Fibroblast of gingiva (primary cell): ENCODE results near the gene OLA1.

ENCODE experiments used
- DNase-seq: peaks from one replicate; pipeline ENCODE4 v3.0.0-alpha.2; 2011; ENCODE audit warnings: low read depth

The OLA1 gene

GRCh38 chr2:174063492-174064092 lies 184.7 kb downstream of the OLA1 start:
- DNase-seq = no peak

DNA sequence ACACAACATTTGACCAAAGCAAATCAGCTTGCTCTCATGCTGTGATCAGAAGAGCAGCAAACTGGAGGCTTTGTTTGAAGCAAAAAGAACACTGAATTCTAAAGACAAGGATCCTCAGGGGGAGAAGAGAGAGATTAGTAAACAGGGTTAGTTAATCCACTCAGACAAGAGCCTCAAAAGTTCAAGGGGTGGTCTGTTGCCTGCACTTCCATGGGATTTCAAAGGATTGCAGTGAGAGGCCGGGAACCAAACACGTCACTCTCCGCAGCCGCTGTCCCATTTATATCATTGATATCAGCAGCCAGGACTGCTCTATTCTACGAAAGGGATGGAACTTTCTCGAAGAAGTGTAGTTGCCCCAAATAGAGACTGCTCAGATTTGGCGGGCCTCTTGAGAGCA lies 185.4 kb downstream of the OLA1 start:
- DNase-seq = no peak

DNA sequence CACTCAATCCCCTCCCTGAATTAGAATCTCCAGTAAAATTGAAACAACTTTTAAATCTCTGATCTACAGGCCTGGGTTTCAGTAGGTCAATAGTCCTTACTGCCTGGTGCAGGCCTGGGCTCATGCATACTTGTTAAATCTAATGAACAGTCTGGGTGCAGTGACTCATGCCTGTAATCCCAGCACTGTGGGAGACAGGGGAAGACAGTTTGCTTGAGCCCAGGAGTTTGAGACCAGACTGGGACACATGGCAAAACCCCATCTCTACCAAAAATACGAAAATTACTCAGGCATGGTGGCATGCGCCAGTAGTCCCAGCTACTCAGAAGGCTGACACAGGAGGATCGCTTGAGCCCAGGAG lies 188.5 kb downstream of the OLA1 start:
- no peak for DNase-seq

GRCh38 chr2:174059178-174059883 lies 189.0 kb downstream of the OLA1 start:
- peak; percentile 70 for DNase-seq

DNA sequence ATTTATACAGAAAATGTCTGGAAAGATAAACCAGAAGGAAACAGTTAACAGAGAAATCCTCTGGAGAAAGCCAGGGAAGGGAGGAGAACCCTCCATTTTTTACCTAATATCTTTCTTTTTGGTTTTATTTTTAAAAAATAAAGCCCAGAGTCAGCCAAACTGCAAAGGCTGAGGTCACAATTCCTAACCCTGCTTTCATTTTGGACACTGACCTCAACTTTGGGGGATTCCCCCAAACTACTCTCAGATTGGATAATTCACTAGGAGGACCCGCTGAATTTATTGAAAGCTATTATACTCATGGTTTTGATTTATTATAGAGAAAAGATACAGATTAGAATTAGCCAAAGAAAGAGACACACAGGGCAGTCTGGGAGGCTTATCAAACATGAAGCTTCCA lies 189.9 kb downstream of the OLA1 start:
- DNase-seq = no peak

- peak; percentile 21 for DNase-seq
Measured at GRCh38 chr2:174058026-174058425, 190.3 kb downstream of the OLA1 start.

DNA sequence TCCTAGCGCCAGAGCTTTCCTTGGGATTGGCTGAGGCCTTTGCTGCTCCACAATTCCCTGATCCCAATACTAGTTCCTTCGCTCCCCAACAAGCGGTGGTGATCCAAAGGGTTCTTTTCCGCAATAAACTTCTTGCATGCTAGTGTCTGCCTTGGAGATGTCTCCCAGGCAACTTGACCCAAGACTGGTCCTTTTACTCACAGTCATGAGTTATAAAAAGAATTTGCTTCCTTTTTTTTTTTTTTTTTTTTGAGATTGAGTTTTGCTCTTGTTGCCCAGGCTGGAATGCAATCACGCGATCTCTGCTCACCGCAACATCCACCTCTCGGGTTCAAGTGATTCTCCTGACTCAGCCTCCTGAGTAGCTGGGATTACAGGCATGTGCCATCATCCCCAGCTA lies 193.4 kb downstream of the OLA1 start:
- no peak for DNase-seq

GRCh38 chr2:174053355-174054151 lies 194.8 kb downstream of the OLA1 start:
- DNase-seq = no peak

DNA sequence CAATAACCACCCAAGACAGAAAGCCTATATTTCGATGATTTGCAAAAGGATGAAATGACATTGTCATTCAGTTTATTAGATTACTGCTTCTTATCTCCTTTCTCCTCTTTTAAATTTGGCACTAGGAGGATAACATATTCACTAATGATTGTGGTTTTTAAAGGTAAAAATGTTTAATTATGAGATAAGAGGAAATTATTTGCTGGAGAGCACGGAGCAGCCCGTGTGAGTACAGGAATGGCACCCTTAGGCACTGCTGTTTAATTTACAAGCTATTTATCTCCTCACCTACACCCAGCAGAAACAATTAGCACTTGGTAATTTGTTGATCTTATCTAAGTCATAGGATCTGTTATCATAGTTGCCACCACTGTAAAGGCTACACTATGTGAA lies 195.8 kb downstream of the OLA1 start:
- no peak for DNase-seq

DNA sequence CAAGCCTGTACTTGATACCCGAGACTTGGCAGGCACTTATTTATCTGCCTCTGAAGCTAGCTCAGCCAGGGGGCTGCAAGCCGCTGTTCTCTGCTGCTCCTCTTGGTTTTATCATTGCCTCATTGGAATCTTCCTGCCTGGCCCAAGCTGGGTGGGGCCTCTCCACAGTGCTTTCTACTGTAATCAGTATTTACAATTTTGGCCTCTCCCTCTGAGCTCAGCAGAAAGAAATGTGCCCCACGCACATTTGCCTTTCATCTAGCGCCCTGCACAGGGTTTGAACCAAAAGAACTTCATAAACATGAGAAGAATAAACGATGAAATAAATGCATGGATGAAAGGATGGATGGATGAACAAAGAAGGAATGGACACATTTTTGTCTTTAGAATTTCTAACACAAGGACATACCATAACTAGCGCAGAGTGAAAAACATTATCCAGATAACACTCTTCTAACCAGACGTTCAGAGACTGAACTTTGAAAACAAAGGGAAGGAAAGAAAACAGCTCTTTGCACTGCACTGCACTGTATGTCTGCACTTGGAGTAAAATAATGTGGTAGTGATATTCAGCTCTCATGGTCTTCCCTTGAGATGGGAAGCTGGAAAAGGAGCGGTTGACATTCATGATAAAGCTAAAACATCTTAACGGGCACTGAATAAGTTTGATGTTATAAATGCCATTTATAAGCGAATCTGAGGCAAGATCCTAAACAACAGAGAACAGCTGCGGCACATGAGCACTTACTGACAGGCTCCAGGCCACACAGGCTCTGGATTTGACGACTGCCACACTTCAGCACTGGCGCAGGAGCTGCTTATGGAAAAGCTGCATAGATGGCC lies 196.4 kb downstream of the OLA1 start:
- peak; percentile 44 for DNase-seq

DNA sequence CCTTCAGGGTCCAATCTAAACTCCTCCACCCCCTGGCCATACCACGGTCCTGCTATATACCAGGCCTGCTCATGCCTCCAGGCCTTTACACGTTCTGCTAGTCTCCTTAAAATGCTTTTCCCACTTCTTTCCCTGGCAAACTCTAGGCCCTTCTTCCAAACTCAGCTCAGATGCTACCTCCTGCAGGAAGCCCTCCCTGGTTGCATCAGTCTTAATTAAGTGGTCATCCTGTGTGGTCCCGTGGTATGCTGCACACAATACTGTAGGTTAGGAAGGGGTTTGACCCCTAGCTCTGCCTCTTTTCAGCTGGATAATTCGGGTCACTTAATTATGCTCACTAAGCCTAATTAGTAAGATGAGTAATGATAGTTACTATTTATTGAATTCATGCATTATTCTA lies 197.3 kb downstream of the OLA1 start:
- no peak for DNase-seq

GRCh38 chr2:174049895-174050294 lies 198.4 kb downstream of the OLA1 start:
- DNase-seq = no peak

DNA sequence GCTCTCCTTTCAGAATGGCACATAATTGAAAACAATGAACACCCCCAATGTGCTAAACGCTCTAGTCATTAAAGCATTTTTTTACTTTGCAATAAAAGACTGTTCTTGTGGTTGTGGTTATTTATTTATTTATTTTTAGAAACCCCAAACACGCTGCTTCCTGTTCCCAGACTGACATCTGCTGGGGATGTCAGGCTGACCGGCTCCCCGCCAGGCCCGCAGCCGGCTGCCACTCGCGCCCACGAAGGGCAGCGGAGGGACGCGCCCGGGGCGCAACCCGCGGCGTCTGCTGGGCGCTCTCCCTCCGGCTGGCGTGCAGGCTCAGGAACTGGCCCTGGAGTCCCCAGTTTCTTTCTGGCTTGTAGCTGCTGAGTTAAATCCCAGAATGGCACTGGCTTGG lies 200.1 kb downstream of the OLA1 start:
- DNase-seq = no peak

- DNase-seq = no peak
Measured at GRCh38 chr2:174047746-174048145, 200.6 kb downstream of the OLA1 start.

DNA sequence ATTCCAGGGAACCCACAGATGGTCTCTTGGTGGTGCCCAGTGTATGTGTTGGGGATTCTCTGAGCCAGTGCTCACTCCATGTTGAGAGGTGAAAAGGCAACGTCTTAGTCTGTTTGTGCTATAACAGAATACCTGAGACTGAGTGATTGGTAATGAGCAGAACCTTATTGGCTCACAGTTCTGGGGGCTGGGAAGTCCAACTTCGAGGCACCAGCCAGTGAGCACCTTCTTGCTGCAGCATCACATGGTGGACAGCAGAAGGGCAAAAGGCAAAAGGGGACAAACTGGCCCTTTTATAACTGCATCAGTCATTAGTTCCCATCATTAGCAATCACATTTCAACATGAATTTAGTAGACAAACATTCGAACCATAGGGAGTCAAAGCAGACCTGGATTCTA lies 202.2 kb downstream of the OLA1 start:
- no peak for DNase-seq

DNA sequence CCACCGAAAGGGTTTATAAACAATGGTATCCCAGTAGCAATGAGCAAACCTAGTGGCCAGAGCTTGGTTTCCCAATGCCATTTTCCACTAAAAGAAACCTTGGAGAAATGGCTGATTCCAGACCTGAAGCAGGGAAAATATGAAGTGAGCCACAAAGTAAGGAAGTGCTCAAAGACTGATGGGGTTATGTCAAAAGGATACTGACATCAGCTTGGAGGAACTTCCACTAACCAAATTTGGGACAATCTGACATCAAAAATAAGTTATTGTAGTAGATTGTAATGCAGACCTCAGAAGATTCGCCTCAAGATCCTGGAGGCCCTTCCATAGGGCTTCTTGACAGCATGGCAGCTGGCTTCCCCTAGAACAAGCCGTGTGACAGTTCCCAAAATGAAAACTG lies 203.8 kb downstream of the OLA1 start:
- no peak for DNase-seq

- no peak for DNase-seq
Measured at GRCh38 chr2:174040417-174040701, 208.0 kb downstream of the OLA1 start.

- peak; percentile 91 for DNase-seq
Measured at GRCh38 chr2:174039551-174040416, 208.5 kb downstream of the OLA1 start.

- DNase-seq = no peak
Measured at GRCh38 chr2:174038462-174038861, 209.9 kb downstream of the OLA1 start.

DNA sequence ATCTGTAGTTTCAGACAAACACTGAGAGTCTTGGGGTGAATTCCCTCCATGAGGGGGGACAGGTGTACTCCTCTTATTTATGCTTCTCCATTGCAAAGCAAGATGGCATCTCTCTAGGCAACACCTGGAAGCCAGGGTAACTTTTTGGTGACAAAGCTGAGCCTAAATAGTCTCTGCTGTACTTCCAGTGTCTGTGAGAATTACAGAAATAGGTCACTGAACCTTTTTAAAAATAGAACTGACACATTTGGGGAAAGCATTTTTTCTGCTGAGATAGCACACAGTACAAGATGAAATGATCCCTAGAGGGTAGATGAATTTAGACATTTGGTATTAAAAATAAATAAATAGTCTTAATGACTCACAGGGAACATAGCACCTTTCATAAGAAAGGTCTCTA lies 211.5 kb downstream of the OLA1 start:
- DNase-seq = no peak

DNA sequence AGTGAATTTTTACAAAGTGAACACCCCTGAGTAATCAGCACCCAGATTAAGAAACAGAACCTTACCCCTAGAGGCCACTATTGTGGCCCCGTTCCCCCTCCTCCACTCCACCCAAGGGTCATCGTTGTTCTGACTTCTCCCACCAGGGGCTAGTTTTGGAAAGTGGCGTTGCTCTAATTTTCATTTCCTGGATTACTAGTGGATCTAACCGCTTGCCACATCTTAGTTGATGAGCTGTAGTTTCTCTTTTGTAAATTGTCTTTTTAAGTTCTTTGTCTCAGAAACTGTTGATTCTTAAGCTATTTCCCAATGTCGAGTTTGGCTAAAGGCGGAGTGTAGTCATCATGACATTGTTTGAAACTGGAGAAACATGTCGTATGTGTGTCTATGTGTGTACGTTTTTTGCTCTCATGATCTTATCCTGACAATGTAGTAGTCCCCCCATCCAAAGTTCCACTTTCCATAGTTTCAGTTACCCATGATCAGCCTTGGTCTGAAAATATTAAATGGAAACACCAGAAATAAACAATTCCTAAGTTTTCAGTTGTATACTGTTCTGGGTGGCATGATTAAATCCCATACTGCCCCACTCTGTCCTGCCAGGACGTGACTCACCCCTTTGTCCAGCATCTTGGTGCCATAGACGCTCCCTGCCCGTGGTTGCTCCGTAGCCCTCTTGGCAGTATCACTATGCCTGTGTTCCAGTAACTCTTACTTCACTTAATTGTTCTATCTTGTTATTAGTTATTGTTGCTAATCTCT lies 212.2 kb downstream of the OLA1 start:
- DNase-seq = peak; percentile 91
